ENCODE results near the gene PLA2G12A.

PLA2G12A gene

GRCh38 chr4:109729117-109729717 lies 653 bp downstream of the PLA2G12A start:
- DNase-seq (ENCODE audit: low read depth), result no peak

- DNase-seq (ENCODE audit: low read depth), result no peak
Observed at GRCh38 chr4:109728385-109728784, 1.5 kb downstream of the PLA2G12A start.

- DNase-seq (ENCODE audit: low read depth), result no peak
Observed at GRCh38 chr4:109723110-109723509, 6.8 kb downstream of the PLA2G12A start.

- no peak for DNase-seq (ENCODE audit: low read depth)
Observed at GRCh38 chr4:109722357-109722756, 7.5 kb downstream of the PLA2G12A start.

GRCh38 chr4:109721033-109721432 lies 8.8 kb downstream of the PLA2G12A start:
- no peak for DNase-seq (ENCODE audit: low read depth)

GRCh38 chr4:109719604-109720003 lies 10.3 kb downstream of the PLA2G12A start:
- DNase-seq (ENCODE audit: low read depth), result no peak

GRCh38 chr4:109718759-109719158 lies 11.1 kb downstream of the PLA2G12A start:
- no peak for DNase-seq (ENCODE audit: low read depth)

- no peak for DNase-seq (ENCODE audit: low read depth)
Observed at GRCh38 chr4:109713500-109713899, 16.4 kb downstream of the PLA2G12A start.

GRCh38 chr4:109708990-109709389 lies 20.9 kb downstream of the PLA2G12A start:
- no peak for DNase-seq (ENCODE audit: low read depth)

GRCh38 chr4:109708435-109708834 lies 21.4 kb downstream of the PLA2G12A start:
- DNase-seq (ENCODE audit: low read depth), result no peak

- no peak for DNase-seq (ENCODE audit: low read depth)
Observed at GRCh38 chr4:109703664-109704361, 26.1 kb downstream of the PLA2G12A start.

GRCh38 chr4:109702950-109703663 lies 26.8 kb downstream of the PLA2G12A start, which contains the start of gene CASP6:
CASP6 (minus strand) TSS chr4:109703445; CDS start chr4:109703395, 50 bp downstream.
- DNase-seq (ENCODE audit: low read depth), result peak; percentile 31

- no peak for DNase-seq (ENCODE audit: low read depth)
Observed at GRCh38 chr4:109701566-109702410, 28.1 kb downstream of the PLA2G12A start.

- DNase-seq (ENCODE audit: low read depth), result no peak
Observed at GRCh38 chr4:109699553-109700225, 30.2 kb downstream of the PLA2G12A start.

GRCh38 chr4:109698656-109699055 lies 31.2 kb downstream of the PLA2G12A start:
- no peak for DNase-seq (ENCODE audit: low read depth)

- DNase-seq (ENCODE audit: low read depth), result no peak
Observed at GRCh38 chr4:109691411-109691920, 38.4 kb downstream of the PLA2G12A start.

GRCh38 chr4:109690690-109691410 lies 39.0 kb downstream of the PLA2G12A start:
- DNase-seq (ENCODE audit: low read depth), result no peak

- DNase-seq (ENCODE audit: low read depth), result no peak
Observed at GRCh38 chr4:109684727-109685126, 45.1 kb downstream of the PLA2G12A start.

- no peak for DNase-seq (ENCODE audit: low read depth)
Observed at GRCh38 chr4:109683621-109684253, 46.1 kb downstream of the PLA2G12A start.

GRCh38 chr4:109682875-109683274 lies 47.0 kb downstream of the PLA2G12A start:
- no peak for DNase-seq (ENCODE audit: low read depth)
